Astrocyte (in vitro differentiated cells and primary cell): ENCODE measurements around the gene MNAT1.

Experiments
- CTCF ChIP-seq: IDR thresholded peaks from 2 replicates; pipeline ENCODE4 v1.5.1; 2011; ENCODE audit warnings: low read depth, mild to moderate bottlenecking, inconsistent platforms, low read length, moderate library complexity; ENCODE audit not compliant: insufficient read depth
- EZH2 ChIP-seq: IDR thresholded peaks from 2 replicates; pipeline ENCODE4 v1.6.1; 2012; ENCODE audit warnings: mild to moderate bottlenecking, low read length, inconsistent platforms; ENCODE audit not compliant: insufficient read depth

GRCh38 chr14:60975551-60975950, 241.0 kb downstream of the MNAT1 start:
- TF ChIP-seq EZH2: no peak
- TF ChIP-seq CTCF: no peak
